ENCODE results near the gene LCP2.

GRCh38 chr5:170211575-170212334, 85.8 kb downstream of the LCP2 start:
- TF ChIP-seq CTCF (IDR thresholded peaks at IDR 0.05) (no peak), POLR2A (IDR thresholded peaks at IDR 0.05) (no peak)

All from lower leg skin (tissue), 3 donors.